HG03439 (cell line): Measurements from ENCODE around the gene SCD5.

ENCODE experiments used
- ATAC-seq: cut with Tn5 transposase; IDR thresholded peaks from one replicate; pipeline ENCODE4 v1.9.1; 2021; ENCODE audit warnings: mild to moderate bottlenecking, moderate library complexity; ENCODE audit not compliant: unreplicated experiment

The SCD5 gene

DNA sequence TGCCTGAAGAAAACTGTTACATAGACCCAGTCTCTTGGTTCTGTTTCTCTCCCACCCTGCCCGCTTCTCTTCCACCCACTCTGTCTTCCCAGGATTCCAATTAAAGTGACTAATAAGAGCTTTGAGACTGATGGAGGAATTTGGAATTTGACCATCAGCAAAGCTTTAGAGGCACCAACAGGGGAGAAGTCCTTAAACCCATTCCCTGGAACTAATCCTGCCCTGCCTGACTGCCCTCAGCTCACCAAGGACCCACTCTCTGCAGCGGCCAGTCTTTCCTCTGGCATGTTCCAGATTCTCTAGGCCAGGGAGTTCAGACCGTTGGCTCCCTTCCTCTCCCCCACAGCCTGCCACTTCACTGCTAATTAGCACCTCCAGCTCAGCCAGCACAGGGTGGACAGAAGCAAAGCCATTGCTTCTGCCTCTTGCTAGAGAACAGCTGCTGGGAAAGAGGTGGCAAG is 23.9 kb downstream of the SCD5 start:
- ATAC-seq: no peak

DNA sequence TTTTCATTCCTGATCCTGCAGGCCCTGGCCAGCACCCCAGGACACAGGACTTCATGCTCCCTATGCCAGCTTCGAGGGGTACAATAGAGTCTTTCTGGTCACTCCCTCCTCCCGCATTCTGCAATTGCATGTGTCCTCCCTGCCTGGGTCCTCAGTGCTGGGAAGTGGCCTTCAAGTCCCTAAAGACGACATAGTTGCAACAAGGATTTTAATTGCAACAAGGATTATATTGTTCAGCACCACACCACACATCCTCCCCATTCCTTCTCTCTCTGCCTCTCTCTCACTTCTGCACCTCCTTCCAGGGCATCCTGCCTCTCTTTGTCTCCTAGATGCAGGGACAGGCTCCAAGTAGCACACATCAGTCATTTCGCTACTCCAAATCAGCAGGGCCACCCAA is 25.5 kb downstream of the SCD5 start:
- ATAC-seq: no peak

GRCh38 chr4:82770607-82771006 is 28.0 kb downstream of the SCD5 start:
- no peak for ATAC-seq

GRCh38 chr4:82765134-82765533 is 33.5 kb downstream of the SCD5 start:
- no peak for ATAC-seq

DNA sequence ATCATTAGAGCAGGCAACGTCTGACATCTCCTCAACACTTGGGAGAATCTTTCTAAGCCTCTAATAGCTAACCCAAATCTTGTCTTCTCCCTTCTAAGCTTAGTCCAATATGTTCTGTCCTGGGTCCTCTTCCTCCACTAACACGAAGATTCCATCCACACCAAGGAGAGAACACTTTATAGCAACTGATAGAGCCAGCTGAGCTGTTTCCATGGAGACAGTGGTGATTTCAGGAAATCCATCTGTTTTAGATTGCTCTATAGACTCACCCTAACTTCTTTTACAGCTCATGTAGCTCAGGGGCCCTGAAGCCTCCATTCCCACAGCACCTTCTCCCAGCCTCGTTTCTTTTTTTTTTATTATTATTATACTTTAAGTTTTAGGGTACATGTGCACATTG is 37.4 kb downstream of the SCD5 start:
- ATAC-seq: no peak

GRCh38 chr4:82758701-82759685 is 39.6 kb downstream of the SCD5 start:
- no peak for ATAC-seq

DNA sequence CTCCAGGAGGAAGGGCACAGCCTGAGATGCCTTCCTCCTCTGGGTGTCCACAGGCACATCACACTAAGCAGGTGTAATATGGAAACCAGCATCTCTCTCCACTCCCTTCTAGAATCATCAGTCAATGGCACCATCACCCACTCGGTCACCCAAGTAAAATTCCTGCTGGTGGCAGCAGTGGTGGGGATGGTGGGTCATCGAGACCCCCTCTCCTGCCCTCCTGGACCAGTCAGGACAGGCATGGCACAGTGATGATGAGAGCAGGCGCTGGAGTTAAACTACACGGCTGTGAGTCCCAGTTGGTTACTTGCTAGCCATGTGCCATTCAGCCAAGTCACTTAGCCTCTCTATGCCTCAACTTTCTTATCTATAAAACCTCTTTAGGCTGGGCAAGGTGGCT is 42.5 kb downstream of the SCD5 start:
- ATAC-seq: no peak

GRCh38 chr4:82755650-82756049 is 42.9 kb downstream of the SCD5 start:
- no peak for ATAC-seq

GRCh38 chr4:82754513-82755165 is 44.0 kb downstream of the SCD5 start:
- ATAC-seq: no peak

DNA sequence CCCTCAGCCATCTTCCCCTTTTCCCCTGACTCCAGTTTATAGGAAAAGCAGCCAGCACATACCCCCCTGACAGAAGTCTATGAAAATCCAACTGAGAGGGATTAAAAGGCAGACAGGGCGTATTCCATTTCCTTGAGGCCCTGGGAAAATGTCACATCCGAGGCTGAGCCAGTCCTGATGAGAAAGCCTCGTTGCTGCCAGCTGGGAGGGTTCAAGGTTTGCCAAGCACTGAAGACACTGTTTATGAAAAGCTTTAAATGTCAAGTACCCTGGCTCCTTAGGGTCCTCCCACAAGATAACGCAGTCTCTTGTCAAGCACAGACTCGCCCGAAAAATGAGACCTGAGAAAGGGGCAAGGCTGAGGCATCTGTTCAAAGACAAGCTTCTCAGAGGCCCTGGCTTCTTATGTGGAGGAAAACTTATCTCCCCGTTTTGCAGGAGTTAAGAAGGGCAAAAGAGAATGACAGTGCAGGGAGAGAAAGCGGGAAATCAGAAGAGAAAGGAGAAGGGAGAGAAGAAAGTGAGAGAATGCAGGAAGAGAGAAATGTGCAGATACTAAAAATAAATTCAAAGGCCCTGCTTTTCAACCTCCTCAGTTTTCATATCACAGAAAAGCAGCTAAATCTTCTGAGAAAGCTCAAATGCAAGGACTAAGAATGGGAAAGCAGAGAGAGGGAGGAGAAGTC is 44.7 kb downstream of the SCD5 start:
- ATAC-seq: no peak

DNA sequence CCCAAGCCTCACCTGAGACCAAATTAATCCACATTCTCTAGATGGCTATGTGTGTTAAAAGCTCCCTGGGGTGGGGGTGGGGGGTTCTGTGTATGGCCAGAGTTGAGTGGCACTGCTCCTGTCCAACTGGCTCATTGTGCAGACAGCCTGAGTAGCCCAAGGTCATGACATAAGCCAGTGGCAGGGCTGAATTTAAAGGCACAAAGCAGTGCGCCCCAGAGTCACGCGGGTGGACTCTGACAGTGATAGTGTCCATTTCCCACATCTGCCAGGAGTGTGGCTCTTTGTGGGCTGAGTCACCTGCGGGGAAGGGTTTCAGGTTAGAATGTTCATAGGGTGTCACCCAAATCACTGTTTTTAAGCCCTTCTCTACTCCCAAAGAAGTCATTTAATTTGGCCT is 45.4 kb downstream of the SCD5 start:
- ATAC-seq: no peak

- no peak for ATAC-seq
These were observed 49.7 kb downstream of the SCD5 start for GRCh38 chr4:82748810-82749470.

- no peak for ATAC-seq
These were observed 50.7 kb downstream of the SCD5 start for GRCh38 chr4:82747686-82748575.

- no peak for ATAC-seq
These were observed 51.7 kb downstream of the SCD5 start for GRCh38 chr4:82746705-82747574.

DNA sequence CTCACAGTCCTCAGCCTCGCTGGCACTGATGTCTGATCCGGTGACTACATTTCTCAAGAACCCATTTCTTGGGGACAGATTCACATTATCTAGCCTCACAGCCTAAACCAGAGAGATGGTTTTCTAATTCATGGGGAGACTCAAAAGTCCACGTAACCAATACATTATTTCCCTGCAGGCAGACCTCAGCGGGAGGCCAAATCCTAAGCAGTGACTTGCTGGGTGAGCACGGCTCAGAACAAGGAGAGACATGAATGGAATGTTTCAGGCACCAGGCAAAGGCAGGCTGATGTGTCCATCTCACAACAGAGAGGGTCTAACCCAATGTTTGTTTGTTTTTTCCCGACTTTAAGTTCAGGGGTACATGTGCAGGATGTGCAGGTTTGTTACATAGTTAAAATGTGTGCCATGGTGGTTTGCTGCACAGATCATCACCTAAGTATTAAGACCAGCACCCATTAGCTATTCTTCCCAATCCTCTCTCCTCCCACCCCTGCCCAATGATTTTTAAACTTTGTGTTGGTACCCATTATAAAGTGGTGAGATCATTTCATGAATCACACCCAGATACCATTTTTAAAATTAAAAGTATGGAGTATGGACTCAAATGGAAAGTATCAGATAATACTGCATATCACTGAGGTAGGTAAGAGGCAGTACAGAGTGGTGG is 53.3 kb downstream of the SCD5 start:
- ATAC-seq: no peak

DNA sequence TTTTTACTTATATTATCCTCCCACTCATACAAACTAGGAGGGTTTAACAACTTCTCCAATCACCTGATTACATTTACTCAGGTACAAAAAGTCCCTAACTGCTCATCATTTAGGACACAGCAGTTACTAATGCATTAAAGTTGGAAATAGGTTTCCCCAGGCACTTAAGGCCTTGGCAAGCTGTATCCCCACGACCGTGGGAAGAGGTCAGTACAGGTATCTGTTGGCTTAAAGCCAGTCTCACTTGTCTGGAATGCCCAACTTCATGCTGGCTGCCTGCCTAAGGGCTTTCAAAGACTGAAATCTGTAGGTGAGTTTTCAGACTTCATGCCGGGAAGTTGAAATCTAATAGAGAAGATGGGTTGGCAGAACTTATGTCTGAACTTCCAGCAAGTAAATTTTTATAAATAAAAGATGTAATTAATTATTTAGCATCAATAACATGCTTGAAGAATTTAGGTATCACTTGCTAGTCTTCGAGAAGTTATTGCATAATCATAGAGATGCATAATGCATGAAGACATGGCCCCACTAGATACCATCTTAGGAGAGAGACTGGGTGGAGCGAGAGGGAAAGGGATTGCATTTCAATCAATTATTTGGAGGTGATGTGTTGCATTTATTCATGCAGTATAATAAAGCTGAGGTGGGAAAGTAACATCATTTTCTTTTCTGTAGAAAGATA is 54.2 kb downstream of the SCD5 start:
- no peak for ATAC-seq

GRCh38 chr4:82741188-82741587 is 57.4 kb downstream of the SCD5 start:
- no peak for ATAC-seq
